Body of pancreas (tissue), 4 donors: ENCODE data around the gene VGLL3.

ENCODE experiments used
- POLR2A ChIP-seq, 3 donors: fragments of 450-650 bp; IDR thresholded peaks; one replicate each; pipeline ENCODE4 v1.6.1; 2016; ENCODE audit warnings: antibody characterized with exemption in 3 of 3, mild to moderate bottlenecking in 2 of 3
- TF ChIP-seq, protein P1 (sequence below), 7 experiments: fragments of 450-650 bp in 4 of 7; fragments of 200-600 bp in 3 of 7; sonication (generic) in 3 of 7; IDR thresholded peaks; one replicate each; pipeline ENCODE4 v1.5.1; 2016 to 2019; ENCODE audit warnings: antibody characterized with exemption in 7 of 7

DNA sequence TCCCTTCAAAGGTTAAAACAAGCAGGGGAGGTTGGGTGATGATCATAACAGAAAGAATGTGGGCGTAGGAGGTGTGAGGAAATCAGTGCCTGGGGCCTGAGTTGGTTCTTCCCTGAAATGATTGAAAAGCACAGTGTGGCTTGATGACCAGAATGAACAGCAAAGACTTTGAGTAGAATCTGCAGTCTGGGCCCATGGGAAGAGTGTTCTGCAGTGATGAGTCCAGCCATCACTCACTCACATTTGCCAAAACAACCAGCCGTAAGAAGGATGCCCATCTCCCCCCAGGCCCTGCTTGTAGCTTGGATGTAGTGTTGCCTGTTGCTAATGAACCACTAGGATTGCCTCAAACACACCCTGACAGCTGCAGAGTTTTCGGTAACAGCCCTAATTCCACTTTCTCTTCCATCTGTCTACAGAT lies 67.9 kb downstream of the VGLL3 start:
- TF ChIP-seq, protein P1, sequence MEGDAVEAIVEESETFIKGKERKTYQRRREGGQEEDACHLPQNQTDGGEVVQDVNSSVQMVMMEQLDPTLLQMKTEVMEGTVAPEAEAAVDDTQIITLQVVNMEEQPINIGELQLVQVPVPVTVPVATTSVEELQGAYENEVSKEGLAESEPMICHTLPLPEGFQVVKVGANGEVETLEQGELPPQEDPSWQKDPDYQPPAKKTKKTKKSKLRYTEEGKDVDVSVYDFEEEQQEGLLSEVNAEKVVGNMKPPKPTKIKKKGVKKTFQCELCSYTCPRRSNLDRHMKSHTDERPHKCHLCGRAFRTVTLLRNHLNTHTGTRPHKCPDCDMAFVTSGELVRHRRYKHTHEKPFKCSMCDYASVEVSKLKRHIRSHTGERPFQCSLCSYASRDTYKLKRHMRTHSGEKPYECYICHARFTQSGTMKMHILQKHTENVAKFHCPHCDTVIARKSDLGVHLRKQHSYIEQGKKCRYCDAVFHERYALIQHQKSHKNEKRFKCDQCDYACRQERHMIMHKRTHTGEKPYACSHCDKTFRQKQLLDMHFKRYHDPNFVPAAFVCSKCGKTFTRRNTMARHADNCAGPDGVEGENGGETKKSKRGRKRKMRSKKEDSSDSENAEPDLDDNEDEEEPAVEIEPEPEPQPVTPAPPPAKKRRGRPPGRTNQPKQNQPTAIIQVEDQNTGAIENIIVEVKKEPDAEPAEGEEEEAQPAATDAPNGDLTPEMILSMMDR (IDR thresholded peaks at IDR 0.05): no peak
- TF ChIP-seq POLR2A (IDR thresholded peaks at IDR 0.05): no peak
